ENCODE results near the gene CRYL1.

DNA sequence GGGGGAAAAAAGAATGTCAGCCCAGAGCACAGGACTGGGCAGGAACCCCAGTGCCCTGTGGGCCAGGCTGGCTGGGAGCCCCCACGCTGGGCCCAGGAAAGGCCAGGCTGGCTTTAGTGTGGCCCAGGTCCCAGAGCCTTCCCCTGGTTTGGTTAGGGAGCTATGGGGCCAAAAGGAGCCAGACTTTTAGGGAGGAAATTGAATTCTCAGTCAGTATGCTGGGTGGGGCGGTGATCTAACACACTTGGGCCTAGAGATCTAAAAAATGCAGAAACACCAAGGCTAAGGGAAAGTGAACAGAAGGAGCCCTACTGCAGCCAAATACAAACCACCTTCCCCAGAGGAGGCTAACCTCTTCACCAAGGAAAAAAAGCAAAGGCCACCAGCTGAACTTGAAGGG lies 137.5 kb downstream of the CRYL1 start:
- TF ChIP-seq, protein P1, sequence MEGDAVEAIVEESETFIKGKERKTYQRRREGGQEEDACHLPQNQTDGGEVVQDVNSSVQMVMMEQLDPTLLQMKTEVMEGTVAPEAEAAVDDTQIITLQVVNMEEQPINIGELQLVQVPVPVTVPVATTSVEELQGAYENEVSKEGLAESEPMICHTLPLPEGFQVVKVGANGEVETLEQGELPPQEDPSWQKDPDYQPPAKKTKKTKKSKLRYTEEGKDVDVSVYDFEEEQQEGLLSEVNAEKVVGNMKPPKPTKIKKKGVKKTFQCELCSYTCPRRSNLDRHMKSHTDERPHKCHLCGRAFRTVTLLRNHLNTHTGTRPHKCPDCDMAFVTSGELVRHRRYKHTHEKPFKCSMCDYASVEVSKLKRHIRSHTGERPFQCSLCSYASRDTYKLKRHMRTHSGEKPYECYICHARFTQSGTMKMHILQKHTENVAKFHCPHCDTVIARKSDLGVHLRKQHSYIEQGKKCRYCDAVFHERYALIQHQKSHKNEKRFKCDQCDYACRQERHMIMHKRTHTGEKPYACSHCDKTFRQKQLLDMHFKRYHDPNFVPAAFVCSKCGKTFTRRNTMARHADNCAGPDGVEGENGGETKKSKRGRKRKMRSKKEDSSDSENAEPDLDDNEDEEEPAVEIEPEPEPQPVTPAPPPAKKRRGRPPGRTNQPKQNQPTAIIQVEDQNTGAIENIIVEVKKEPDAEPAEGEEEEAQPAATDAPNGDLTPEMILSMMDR (IDR thresholded peaks at IDR 0.05) = no peak
- TF ChIP-seq POLR2A (IDR thresholded peaks at IDR 0.05) = no peak
- no peak for TF ChIP-seq POLR2AphosphoS5 (IDR thresholded peaks at IDR 0.05; ENCODE audit: insufficient read depth in 1 of 2, low read depth in 1 of 2)

Measured in vagina (tissue), 2 donors.